Kidney epithelial cell (primary cell): Measurements from ENCODE around the gene SNRPA. TPM values are rescaled to one million over a fixed set of nuclear protein-coding genes. Genes with fewer than 3 reads are reported as not detected.

Source experiments
- DNase-seq: peaks from one replicate; pipeline ENCODE4 v3.0.0-alpha.2; 2010; ENCODE audit warnings: low read depth
- H3K27me3 ChIP-seq: 2 replicates; pipeline ENCODE4 v1.6.0; 2011; ENCODE audit warnings: low read length; ENCODE audit not compliant: control insufficient read depth, insufficient read depth
- H3K36me3 ChIP-seq: 2 replicates; pipeline ENCODE4 v1.5.1; 2011; ENCODE audit warnings: low read length; ENCODE audit not compliant: control insufficient read depth, insufficient read depth
- H3K4me3 ChIP-seq: 2 replicates; pipeline ENCODE4 v1.5.1; 2011; ENCODE audit warnings: low read depth, mild to moderate bottlenecking, control low read depth, low read length
- total RNA-seq: library from RNA; depleted of rRNA; stranded (reverse); fragments of >200 nt; gene quantifications from 2 replicates; pipeline ENCODE4 v1.2.3, GENCODE V29; 2015
- TF ChIP-seq, protein P1 (sequence below): IDR thresholded peaks from 2 replicates; pipeline ENCODE4 v1.5.1; 2011; ENCODE audit warnings: mild to moderate bottlenecking, moderate library complexity, low read length, control low read depth, inconsistent platforms; ENCODE audit not compliant: insufficient read depth, poor library complexity, severe bottlenecking

The SNRPA gene
- total RNA-seq, 1 donor from 2014 or later = 110 TPM

DNA sequence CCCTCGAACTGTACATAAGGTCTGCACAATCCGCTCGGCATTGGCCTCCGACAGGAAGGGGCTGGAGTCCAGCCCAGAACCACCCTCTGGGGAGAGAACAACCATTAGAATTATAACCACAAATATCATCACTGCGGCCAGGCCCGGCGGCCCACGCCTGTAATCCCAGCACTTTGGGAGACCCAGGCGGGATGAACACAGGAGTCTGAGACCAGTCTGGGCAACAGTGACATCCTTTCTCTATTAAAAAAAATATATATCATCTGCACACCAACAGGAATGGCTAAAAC, 45.7 kb upstream of the SNRPA start:
- Histone ChIP-seq H3K36me3 (peaks cover 2% of the 10 kb centered on the region), H3K27me3 (no peaks in the 10 kb centered on the region), H3K4me3 (no peak overlapping the region)
- no peak for DNase-seq
- TF ChIP-seq, protein P1, sequence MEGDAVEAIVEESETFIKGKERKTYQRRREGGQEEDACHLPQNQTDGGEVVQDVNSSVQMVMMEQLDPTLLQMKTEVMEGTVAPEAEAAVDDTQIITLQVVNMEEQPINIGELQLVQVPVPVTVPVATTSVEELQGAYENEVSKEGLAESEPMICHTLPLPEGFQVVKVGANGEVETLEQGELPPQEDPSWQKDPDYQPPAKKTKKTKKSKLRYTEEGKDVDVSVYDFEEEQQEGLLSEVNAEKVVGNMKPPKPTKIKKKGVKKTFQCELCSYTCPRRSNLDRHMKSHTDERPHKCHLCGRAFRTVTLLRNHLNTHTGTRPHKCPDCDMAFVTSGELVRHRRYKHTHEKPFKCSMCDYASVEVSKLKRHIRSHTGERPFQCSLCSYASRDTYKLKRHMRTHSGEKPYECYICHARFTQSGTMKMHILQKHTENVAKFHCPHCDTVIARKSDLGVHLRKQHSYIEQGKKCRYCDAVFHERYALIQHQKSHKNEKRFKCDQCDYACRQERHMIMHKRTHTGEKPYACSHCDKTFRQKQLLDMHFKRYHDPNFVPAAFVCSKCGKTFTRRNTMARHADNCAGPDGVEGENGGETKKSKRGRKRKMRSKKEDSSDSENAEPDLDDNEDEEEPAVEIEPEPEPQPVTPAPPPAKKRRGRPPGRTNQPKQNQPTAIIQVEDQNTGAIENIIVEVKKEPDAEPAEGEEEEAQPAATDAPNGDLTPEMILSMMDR = no peak

DNA sequence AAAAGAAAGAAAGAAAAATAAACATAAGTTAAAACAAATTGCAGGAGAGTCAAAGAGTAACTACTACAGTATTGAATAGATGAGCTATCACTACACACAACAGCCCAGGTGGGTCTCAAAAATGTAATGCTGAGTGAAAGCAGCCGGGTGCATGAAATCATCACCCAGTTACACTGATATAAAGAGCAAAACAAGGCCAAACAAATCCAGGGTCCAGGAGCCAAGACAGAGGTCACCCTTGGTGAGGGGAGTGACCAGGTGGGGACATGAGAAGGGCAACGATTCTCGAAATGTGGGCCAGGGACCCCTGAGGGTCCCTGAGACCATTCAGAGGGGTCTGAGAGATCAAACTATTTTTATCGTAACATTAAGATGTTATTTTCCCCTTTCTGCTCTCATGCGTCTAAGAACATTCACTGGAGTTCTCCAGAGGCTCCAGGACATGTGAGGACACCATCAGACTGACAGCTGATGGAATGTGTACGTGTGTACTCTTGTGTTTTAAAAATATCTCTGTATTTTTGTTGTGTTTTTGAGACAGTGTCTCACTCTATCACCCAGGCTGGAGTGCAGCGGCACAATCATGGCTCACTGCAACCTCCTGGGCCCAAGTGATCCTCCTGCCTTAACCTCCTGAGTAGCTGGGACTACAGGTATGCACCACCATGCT, 44.9 kb upstream of the SNRPA start:
- no peaks in the 10 kb centered on the region for H3K27me3 ChIP-seq
- TF ChIP-seq, protein P1 = no peak
- DNase-seq = no peak
- H3K36me3 ChIP-seq = peaks cover 2% of the 10 kb centered on the region
- no peak overlapping the region for H3K4me3 ChIP-seq

DNA sequence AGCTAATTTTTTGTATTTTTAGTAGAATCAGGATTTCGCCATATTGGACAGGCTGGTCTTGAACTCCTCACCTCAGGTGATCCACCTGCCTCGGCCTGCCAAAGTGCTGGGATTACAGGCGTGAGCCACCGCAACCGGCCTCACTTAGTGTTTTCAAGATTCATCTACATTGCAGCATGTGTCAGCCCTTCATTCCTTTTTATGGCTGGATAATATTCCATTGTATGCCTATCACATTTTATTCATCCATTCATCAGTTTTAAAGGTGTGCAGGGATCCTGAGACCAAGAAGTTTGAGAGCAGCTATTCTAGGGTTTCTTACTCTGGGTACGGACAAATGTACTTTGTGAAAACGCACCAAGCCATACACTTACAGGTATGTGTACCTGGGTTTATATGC, 43.4 kb upstream of the SNRPA start:
- H3K27me3 ChIP-seq = no peaks in the 10 kb centered on the region
- peaks cover 2% of the 10 kb centered on the region for H3K36me3 ChIP-seq
- TF ChIP-seq, protein P1 = no peak
- no peak for DNase-seq
- H3K4me3 ChIP-seq = no peak overlapping the region

DNA sequence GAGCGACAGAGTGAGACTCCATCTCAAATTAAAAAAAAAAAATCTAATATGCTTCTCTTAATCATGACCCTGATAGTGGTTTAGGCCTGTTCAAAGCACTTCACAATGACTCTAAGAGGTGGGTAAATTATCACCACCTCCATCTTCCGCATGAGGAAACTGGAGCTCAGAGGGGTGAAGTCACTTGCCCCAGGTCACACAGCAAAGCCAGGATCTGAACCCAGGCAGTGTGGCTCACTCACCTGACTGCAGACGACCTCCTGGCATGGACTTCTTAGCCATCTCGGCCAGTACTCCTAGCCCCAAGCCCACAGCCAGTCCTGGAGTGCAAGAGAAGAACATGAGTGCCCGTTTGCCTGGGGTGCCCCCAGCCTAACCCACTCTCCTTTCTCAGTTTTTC, 41.2 kb upstream of the SNRPA start:
- TF ChIP-seq, protein P1 = no peak
- Histone ChIP-seq H3K27me3 (no peaks in the 10 kb centered on the region), H3K4me3 (no peak overlapping the region), H3K36me3 (peaks cover 2% of the 10 kb centered on the region)
- DNase-seq = no peak

DNA sequence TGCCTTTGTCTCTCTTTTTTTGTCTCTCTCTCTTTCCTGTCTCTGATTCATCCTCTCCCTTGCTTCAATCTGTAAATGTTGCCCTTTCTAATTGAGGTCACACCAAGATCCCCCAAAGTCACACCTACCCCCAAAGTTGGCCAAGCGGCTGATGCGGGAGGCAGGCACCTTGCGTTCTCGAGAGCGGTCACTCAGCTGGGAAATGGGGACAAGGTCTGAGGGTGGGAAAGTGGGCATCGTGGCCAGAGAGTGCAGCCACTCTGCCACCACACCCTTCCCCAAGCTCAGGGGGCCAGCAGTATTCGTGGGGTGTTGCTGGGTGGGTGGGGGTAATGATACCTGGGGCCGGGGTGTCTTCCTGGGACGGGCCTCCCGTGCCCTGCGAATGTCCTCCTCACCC, 37.1 kb upstream of the SNRPA start:
- DNase-seq = no peak
- peak overlapping the region; percentile 54 for H3K4me3 ChIP-seq
- peaks cover 2% of the 10 kb centered on the region for H3K36me3 ChIP-seq
- H3K27me3 ChIP-seq = no peaks in the 10 kb centered on the region
- TF ChIP-seq, protein P1 = no peak

DNA sequence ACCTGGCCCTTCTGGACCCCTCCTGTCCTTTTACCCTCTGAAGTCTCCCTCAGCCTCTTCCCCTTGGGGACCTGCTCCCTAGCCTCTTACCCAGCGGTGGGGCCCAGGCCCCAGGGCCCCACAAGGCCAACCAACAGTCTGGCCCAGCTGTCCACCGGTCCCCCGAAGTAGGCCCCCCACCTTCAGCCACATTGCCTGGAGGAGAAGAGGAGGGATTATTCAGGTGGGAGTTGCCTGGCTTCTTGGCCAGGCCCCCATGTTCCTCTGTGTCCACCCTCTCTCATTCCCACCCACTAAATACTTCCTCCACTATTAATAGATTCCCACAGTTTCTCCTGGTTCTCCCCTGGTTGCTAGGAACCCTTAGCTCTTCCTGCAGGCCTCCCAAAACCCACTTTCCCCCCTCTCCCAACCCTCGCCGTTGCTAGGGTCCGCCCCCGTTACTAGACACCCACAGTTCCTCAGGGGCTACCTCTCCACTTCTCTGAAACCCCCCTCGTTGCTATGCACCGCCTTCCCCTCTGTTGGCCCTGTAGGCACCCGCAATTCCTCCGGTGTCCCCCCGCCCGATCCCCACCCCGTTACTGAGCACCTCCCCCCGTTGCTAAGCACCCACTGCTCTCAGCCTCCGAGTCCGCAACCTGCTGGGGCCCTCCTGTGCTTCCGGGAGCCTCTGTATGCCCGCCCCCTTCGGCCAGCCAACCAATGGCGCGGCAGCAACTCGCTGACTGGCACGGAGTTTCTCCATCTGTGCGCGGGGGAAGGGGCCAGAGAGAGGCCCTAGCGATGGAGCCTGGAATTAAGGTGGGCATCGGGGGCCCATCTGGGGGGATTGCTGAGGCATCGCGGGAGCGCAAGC, 36.3 kb upstream of the SNRPA start:
- TF ChIP-seq, protein P1 = no peak
- no peak for DNase-seq
- no peaks in the 10 kb centered on the region for H3K27me3 ChIP-seq
- H3K4me3 ChIP-seq = peak overlapping the region; percentile 54
- H3K36me3 ChIP-seq = peaks cover 2% of the 10 kb centered on the region
